Calu3 (cell line): ENCODE measurements around the gene SERPINE1. TPM values are rescaled to one million over a fixed set of nuclear protein-coding genes. Genes with fewer than 3 reads are reported as not detected.
"Not testable (repeated sequence)": the region's sequence is repeated elsewhere in the genome, so short reads cannot be mapped to it uniquely, and the experiment has no call there.

ENCODE experiments used
- BruUV-seq: library from RNA; stranded (reverse); fragments of 400-500 nt; replicated peaks from 2 replicates; lab custom pipeline; 2021; lab: Mats Ljungman, UMichigan
- CTCF ChIA-PET: fragments of 300-600 bp; sonication (Branson Sonifier 250); formaldehyde crosslinking; loops from one replicate; lab custom pipeline; 2022; ENCODE audit warnings: antibody characterized with exemption; lab: Charles Lee
- DNase-seq: peaks from one replicate; pipeline ENCODE4 v3.0.0; 2022
- H3K27ac Mint-ChIP-seq: one replicate; pipeline ENCODE4 v1.8.0; 2022; ENCODE audit warnings: mixed read lengths; ENCODE audit not compliant: unreplicated experiment
- H3K27me3 Mint-ChIP-seq: one replicate; pipeline ENCODE4 v1.8.0; 2022; ENCODE audit warnings: mixed read lengths; ENCODE audit not compliant: unreplicated experiment
- H3K36me3 Mint-ChIP-seq: one replicate; pipeline ENCODE4 v1.8.0; 2022; ENCODE audit warnings: mild to moderate bottlenecking, moderate library complexity, mixed read lengths; ENCODE audit not compliant: insufficient read depth, unreplicated experiment
- H3K4me1 Mint-ChIP-seq: one replicate; pipeline ENCODE4 v1.8.0; 2022; ENCODE audit warnings: mild to moderate bottlenecking, low read depth, mixed read lengths; ENCODE audit not compliant: unreplicated experiment
- H3K4me3 Mint-ChIP-seq: one replicate; pipeline ENCODE4 v1.8.0; 2022; ENCODE audit warnings: mild to moderate bottlenecking, low read depth, moderate library complexity, mixed read lengths; ENCODE audit not compliant: unreplicated experiment
- H3K9me3 Mint-ChIP-seq: one replicate; pipeline ENCODE4 v1.8.0; 2022; ENCODE audit warnings: low read depth, mixed read lengths; ENCODE audit not compliant: unreplicated experiment
- CTCF ChIP-seq: fragments of 200-600 bp; IDR thresholded peaks from one replicate; pipeline ENCODE4 v1.8.0; 2022; ENCODE audit warnings: antibody characterized with exemption; ENCODE audit not compliant: unreplicated experiment
- intact Hi-C: fragments of 100-400 bp; cut with micrococcal nuclease; formaldehyde crosslinking; loops from one replicate; pipeline ENCODE4 v1.10.0; 2022; ENCODE audit not compliant: unreplicated experiment
- total RNA-seq: library from RNA; stranded (reverse); gene quantifications from 2 replicates; pipeline ENCODE4 v1.2.3, GENCODE V29; 2022

The SERPINE1 gene
- total RNA-seq, 1 experiment from 2014 or later = 1.1 TPM

GRCh38 chr7:101118856-101119255 lies 8.0 kb upstream of the SERPINE1 start:
- no peak for DNase-seq
- Mint-ChIP-seq H3K4me1 (peaks cover 13% of the 10 kb centered on the region), H3K9me3 (no peaks in the 10 kb centered on the region), H3K4me3 (no peak overlapping the region), H3K27me3 (no peaks in the 10 kb centered on the region), H3K27ac (no peak overlapping the region), H3K36me3 (no peaks in the 10 kb centered on the region)
- CTCF ChIA-PET = no interaction called here
- TF ChIP-seq CTCF = no peak
- no TSS peak for BruUV-seq
- intact Hi-C loops = no loop called here

- H3K27ac Mint-ChIP-seq = no peak overlapping the region
- CTCF ChIA-PET = no interaction called here
- peaks cover 13% of the 10 kb centered on the region for H3K4me1 Mint-ChIP-seq
- TF ChIP-seq CTCF = no peak
- DNase-seq = no peak
- no peak overlapping the region for H3K4me3 Mint-ChIP-seq
- H3K36me3 Mint-ChIP-seq = no peaks in the 10 kb centered on the region
- no peaks in the 10 kb centered on the region for H3K9me3 Mint-ChIP-seq
- intact Hi-C loops = no loop called here
- H3K27me3 Mint-ChIP-seq = no peaks in the 10 kb centered on the region
- BruUV-seq = no TSS peak
Measured at GRCh38 chr7:101119876-101120275, 7.0 kb upstream of the SERPINE1 start.

- CTCF ChIA-PET = no interaction called here
- H3K4me3 Mint-ChIP-seq = no peak overlapping the region
- H3K4me1 Mint-ChIP-seq = peaks cover 13% of the 10 kb centered on the region
- no peak for DNase-seq
- no peak for TF ChIP-seq CTCF
- intact Hi-C loops = no loop called here
- H3K9me3 Mint-ChIP-seq = no peaks in the 10 kb centered on the region
- H3K27ac Mint-ChIP-seq = no peak overlapping the region
- no TSS peak for BruUV-seq
- H3K36me3 Mint-ChIP-seq = no peaks in the 10 kb centered on the region
- H3K27me3 Mint-ChIP-seq = no peaks in the 10 kb centered on the region
Measured at GRCh38 chr7:101120315-101120714, 6.6 kb upstream of the SERPINE1 start.

- CTCF ChIA-PET = interaction anchor here (0.8 kb wide), 1 partner anchor 232 kb away, joined by 5 read pairs; the partner anchor contains the start of gene UFSP1
- BruUV-seq, DNase-seq: not testable (repeated sequence)
Measured at GRCh38 chr7:101121631-101121990, 5.3 kb upstream of the SERPINE1 start.

More at GRCh38 chr7:101121631-101121990, 5.3 kb upstream of the SERPINE1 start:
- H3K9me3 Mint-ChIP-seq, H3K27me3 Mint-ChIP-seq, H3K36me3 Mint-ChIP-seq, intact Hi-C loops: not testable (repeated sequence)
- peak overlapping the region; percentile 95 for H3K27ac Mint-ChIP-seq
- H3K4me3 Mint-ChIP-seq = peak overlapping the region; percentile 55
- H3K4me1 Mint-ChIP-seq = peaks cover 13% of the 10 kb centered on the region
